Body of pancreas (tissue), 4 donors: Measurements from ENCODE around the gene RNGTT. TPM values are rescaled to one million over a fixed set of nuclear protein-coding genes. Genes with fewer than 3 reads are reported as not detected.

Source experiments
- ATAC-seq: fragments of 150-250 bp; one replicate; pipeline ENCODE4 v1.9.1; 2016
- DNase-seq, 4 donors: peaks; one replicate each; pipeline ENCODE4 v3.0.0-alpha.2; 2019
- H3K27ac ChIP-seq, 4 donors: fragments of 200-600 bp; sonication (generic); 1 replicate in 3 of 4; 2 replicates in 1 of 4; pipeline versions ENCODE4 v1.5.1 to v1.6.1; 2016 to 2019; ENCODE audit warnings: mild to moderate bottlenecking in 1 of 4, mixed read lengths in 1 of 4, moderate library complexity in 1 of 4
- H3K27me3 ChIP-seq, 2 donors: fragments of 200-600 bp; sonication (generic); one replicate each; pipeline ENCODE4 v1.6.0; 2016; ENCODE audit warnings: mild to moderate bottlenecking in 1 of 2
- H3K36me3 ChIP-seq, 2 donors: fragments of 200-600 bp; sonication (generic); replicated peaks in 1 of 2; 2 replicates each; pipeline ENCODE4 v1.5.1; 2016; ENCODE audit warnings: low read depth in 2 of 2; ENCODE audit not compliant: insufficient read depth in 1 of 2
- H3K4me1 ChIP-seq: fragments of 200-600 bp; sonication (generic); one replicate; pipeline ENCODE4 v1.6.0; 2016
- H3K4me3 ChIP-seq, 2 donors: fragments of 200-600 bp; sonication (generic); 1 replicate in 1 of 2; 2 replicates in 1 of 2; pipeline ENCODE4 v1.5.1; 2016 to 2019
- H3K9me3 ChIP-seq, 3 donors: fragments of 200-600 bp; sonication (generic); 1 replicate in 2 of 3; 2 replicates in 1 of 3; pipeline ENCODE4 v1.5.1; 2016
- CTCF ChIP-seq, 7 experiments: fragments of 450-650 bp in 4 of 7; fragments of 200-600 bp in 3 of 7; sonication (generic) in 3 of 7; IDR thresholded peaks; one replicate each; pipeline ENCODE4 v1.5.1; 2016 to 2019; ENCODE audit warnings: antibody characterized with exemption in 7 of 7
- POLR2A ChIP-seq, 3 donors: fragments of 450-650 bp; IDR thresholded peaks; one replicate each; pipeline ENCODE4 v1.6.1; 2016; ENCODE audit warnings: antibody characterized with exemption in 3 of 3, mild to moderate bottlenecking in 2 of 3
- WGBS, 2 donors: methylation state at CpG; one replicate each; pipeline ENCODE4 v1.1.5; 2017; 5-methylcytosine and 5-hydroxymethylcytosine counted together
- intact Hi-C: fragments of 100-400 bp; cut with DNase I; formaldehyde crosslinking; loops from one replicate; pipeline ENCODE4 v1.15.1; 2023
- small RNA-seq: library from RNA; depleted of rRNA; stranded (forward); fragments of <200 nt; gene quantifications from one replicate; pipeline ENCODE3, GENCODE V24; 2016
- total RNA-seq, 2 donors: library from RNA; depleted of rRNA; stranded (reverse); fragments of >200 nt; gene quantifications; one replicate each; pipeline ENCODE4 v1.1.0, GENCODE V29; 2016

RNGTT gene
- total RNA-seq, 2 donors from 2014 or later, result 9.9 to 15.2 TPM

GRCh38 chr6:88563277-88563625 lies 400.2 kb downstream of the RNGTT start:
- Histone ChIP-seq H3K4me3 (no peak overlapping the region), H3K27ac (no peak overlapping the region), H3K27me3 (no peaks in the 10 kb centered on the region), H3K36me3 (no peaks in the 10 kb centered on the region), H3K4me1 (no peaks in the 10 kb centered on the region), H3K9me3 (no peaks in the 10 kb centered on the region)
- intact Hi-C loops, result no loop called here
- no peak for ATAC-seq
- DNase-seq, result no peak
- 75 to 77% methylated on average over 8 of the region's 8 CpGs for WGBS, 2 donors
- no peak for TF ChIP-seq POLR2A (IDR thresholded peaks at IDR 0.05)
- no peak for TF ChIP-seq CTCF (IDR thresholded peaks at IDR 0.05)

GRCh38 chr6:88562353-88563276 lies 400.8 kb downstream of the RNGTT start:
- TF ChIP-seq CTCF (IDR thresholded peaks at IDR 0.05) (no peak), POLR2A (IDR thresholded peaks at IDR 0.05) (no peak)
- ATAC-seq (no peak), DNase-seq (no peak)
- no peak overlapping the region for H3K27ac ChIP-seq
- H3K36me3 ChIP-seq, result no peaks in the 10 kb centered on the region
- intact Hi-C loops, result no loop called here
- H3K4me3 ChIP-seq, result no peak overlapping the region
- H3K27me3 ChIP-seq, result no peaks in the 10 kb centered on the region
- WGBS, 2 donors, result 59 to 65% methylated on average over 18 of the region's 18 CpGs
- no peaks in the 10 kb centered on the region for H3K9me3 ChIP-seq
- no peaks in the 10 kb centered on the region for H3K4me1 ChIP-seq

GRCh38 chr6:88561954-88562315 lies 401.5 kb downstream of the RNGTT start:
- intact Hi-C loops, result no loop called here
- WGBS, 2 donors, result 48 to 50% methylated on average over 1 of the region's 1 CpG
- no peaks in the 10 kb centered on the region for H3K36me3 ChIP-seq
- no peak overlapping the region for H3K27ac ChIP-seq
- H3K27me3 ChIP-seq, result no peaks in the 10 kb centered on the region
- H3K9me3 ChIP-seq, result no peaks in the 10 kb centered on the region
- no peak overlapping the region for H3K4me3 ChIP-seq
- DNase-seq, result no peak
- TF ChIP-seq POLR2A (IDR thresholded peaks at IDR 0.05) (no peak), CTCF (IDR thresholded peaks at IDR 0.05) (no peak)
- no peaks in the 10 kb centered on the region for H3K4me1 ChIP-seq
- no peak for ATAC-seq

- DNase-seq (no peak), ATAC-seq (no peak)
- Histone ChIP-seq H3K36me3 (no peaks in the 10 kb centered on the region), H3K27ac (no peak overlapping the region), H3K4me3 (no peak overlapping the region), H3K27me3 (no peaks in the 10 kb centered on the region), H3K9me3 (no peaks in the 10 kb centered on the region), H3K4me1 (no peaks in the 10 kb centered on the region)
- intact Hi-C loops, result no loop called here
- WGBS, 2 donors, result 44 to 54% methylated on average over 10 of the region's 10 CpGs
- TF ChIP-seq CTCF (IDR thresholded peaks at IDR 0.05) (no peak), POLR2A (IDR thresholded peaks at IDR 0.05) (no peak)
Measured at GRCh38 chr6:88561034-88561953, 402.1 kb downstream of the RNGTT start.

Small RNA genes within 50 kb of the gene (small RNA-seq; reads per million reads assigned to genes)
- not detected for gene AL079342.1
- gene RF00045, result not detected

Other genes starting within 250 kb of the RNGTT start
- gene PNRC1, start 117.1 kb upstream of the RNGTT start, total RNA-seq, result 100 to 1,000 TPM; 133 to 179 TPM
- under 1 TPM; 0.52 to 0.99 TPM for gene SRSF12, start 154.5 kb upstream of the RNGTT start, total RNA-seq
- gene PM20D2, start 182.4 kb upstream of the RNGTT start, total RNA-seq, result 10 to 100 TPM; 10.5 to 15.3 TPM